Esophagus (tissue), 2 donors: ENCODE results near the gene RCOR1. TPM values are rescaled to one million over a fixed set of nuclear protein-coding genes. Genes with fewer than 3 reads are reported as not detected.

Source experiments
- H3K27ac ChIP-seq, 2 donors: one replicate each; pipeline ENCODE4 v1.5.1; 2013; ENCODE audit warnings: low read depth in 2 of 2, mild to moderate bottlenecking in 2 of 2, inconsistent platforms in 1 of 2, low read length in 1 of 2, moderate library complexity in 1 of 2
- H3K27me3 ChIP-seq, 2 donors: one replicate each; pipeline ENCODE4 v1.6.1; 2013; ENCODE audit warnings: low read length in 2 of 2, control low read depth in 1 of 2, mild to moderate bottlenecking in 1 of 2; ENCODE audit not compliant: insufficient read depth in 2 of 2, control insufficient read depth in 1 of 2
- H3K36me3 ChIP-seq, 2 donors: one replicate each; pipeline ENCODE4 v1.6.1; 2013; ENCODE audit warnings: low read length in 1 of 2; ENCODE audit not compliant: control insufficient read depth in 2 of 2, insufficient read depth in 2 of 2
- H3K4me1 ChIP-seq, 2 donors: one replicate each; pipeline ENCODE4 v1.6.1; 2013; ENCODE audit warnings: low read length in 1 of 2; ENCODE audit not compliant: control insufficient read depth in 2 of 2, insufficient read depth in 2 of 2
- H3K4me3 ChIP-seq, 2 donors: one replicate each; pipeline ENCODE4 v1.5.1; 2013; ENCODE audit warnings: low read length in 2 of 2, mild to moderate bottlenecking in 2 of 2, low read depth in 1 of 2, moderate library complexity in 1 of 2
- H3K9me3 ChIP-seq, 2 donors: one replicate each; pipeline ENCODE4 v1.6.1; 2013; ENCODE audit warnings: mild to moderate bottlenecking in 2 of 2, low read depth in 1 of 2, low read length in 1 of 2, moderate library complexity in 1 of 2; ENCODE audit not compliant: control insufficient read depth in 2 of 2, insufficient read depth in 1 of 2
- WGBS, 2 donors: extraction: QIAGEN DNeasy Blood & Tissue Kit; methylation state at CpG; one replicate each; pipeline ENCODE4 v1.1.7; 2013; 5-methylcytosine and 5-hydroxymethylcytosine counted together
- polyA plus RNA-seq, 2 donors: library from polyadenylated mRNA; stranded (reverse); fragments of 200-250 nt; gene quantifications; one replicate each; pipeline ENCODE4 v1.2.3, GENCODE V29; 2013
- donor health status: healthy with polysubstance abuse.
- donor health status: Bipolar disorder and iron deficiency.

RCOR1 gene
- polyA plus RNA-seq, 2 donors: 11.8 to 19.3 TPM

DNA sequence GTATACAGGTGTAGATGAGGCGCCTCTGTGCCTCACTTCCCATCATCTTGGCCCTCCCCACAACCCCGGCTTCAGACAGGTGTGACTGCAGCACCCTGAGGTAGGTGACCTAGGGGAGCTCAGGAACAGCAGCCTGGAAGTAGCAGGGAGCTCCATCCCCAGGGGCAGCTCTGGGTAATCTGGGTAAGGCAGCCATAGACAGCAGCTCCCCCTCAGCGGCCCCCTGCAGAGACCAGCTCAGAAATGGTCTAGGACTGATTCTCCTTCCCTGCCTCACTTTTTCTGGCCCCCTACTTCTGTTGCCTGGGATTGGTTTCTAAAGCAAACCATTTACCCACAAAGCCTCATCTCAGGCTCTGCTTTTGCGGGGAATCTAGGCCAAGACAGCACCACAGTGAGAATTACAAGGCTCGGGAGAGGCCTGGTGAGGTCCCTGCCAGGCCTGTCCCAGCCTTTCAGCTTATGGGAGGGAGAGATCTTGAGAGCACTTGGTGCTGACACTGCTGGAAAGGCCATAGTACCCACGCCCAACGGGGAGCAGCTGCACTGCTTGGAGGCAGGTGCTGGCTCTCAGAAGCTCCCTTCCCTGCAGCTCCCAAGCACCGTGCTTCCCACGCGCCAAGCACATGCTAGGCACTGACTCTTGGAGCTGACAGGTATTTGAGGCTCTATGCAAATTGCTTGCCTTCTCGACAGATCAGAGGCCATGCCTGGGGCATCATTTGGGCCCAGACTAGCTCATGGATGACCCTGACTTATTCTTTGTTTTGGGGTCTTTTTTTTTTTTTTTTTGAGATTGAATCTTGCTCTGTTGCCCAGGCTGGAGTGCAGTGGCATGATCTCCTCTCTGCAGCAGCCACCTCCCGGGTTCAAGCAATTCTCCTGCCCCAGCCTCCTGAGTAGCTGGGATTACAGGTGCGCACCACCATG, 139.7 kb downstream of the RCOR1 start:
- 92 to 94% methylated on average over 13 of the region's 13 CpGs for WGBS, 2 donors
- Histone ChIP-seq H3K9me3 (no peaks in the 10 kb centered on the region), H3K4me3 (no peak overlapping the region), H3K36me3 (peaks cover 6 to 24% of the 10 kb centered on the region in 2 donors), H3K27me3 (no peaks in the 10 kb centered on the region), H3K4me1 (peaks cover 0 to 2% of the 10 kb centered on the region in 2 donors), H3K27ac (no peak overlapping the region)

DNA sequence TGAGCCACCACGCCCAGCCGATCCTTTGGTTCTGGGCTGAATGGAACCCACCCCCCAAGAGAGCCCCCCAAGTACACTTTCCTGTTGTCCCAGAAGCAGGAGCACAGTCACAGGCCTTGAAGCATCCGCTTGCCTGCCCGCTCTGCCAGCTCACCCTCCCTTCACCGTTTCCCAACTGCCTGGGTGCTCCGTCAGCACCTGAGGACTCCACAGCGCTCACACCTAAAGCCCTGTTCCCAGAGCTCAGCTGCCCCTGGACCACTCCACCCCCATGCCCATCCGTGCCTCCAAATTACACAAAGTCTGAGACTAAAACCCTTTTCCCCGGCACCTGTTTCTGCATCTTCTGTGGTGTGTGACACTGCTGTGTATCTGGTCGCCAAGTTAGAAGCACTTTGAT, 140.5 kb downstream of the RCOR1 start:
- H3K4me3 ChIP-seq: no peak overlapping the region
- WGBS, 2 donors: 94 to 96% methylated on average over 9 to 10 of the region's 10 CpGs
- H3K36me3 ChIP-seq: peaks cover 6 to 25% of the 10 kb centered on the region in 2 donors
- H3K27me3 ChIP-seq: no peaks in the 10 kb centered on the region
- no peaks in the 10 kb centered on the region for H3K9me3 ChIP-seq
- H3K27ac ChIP-seq: no peak overlapping the region
- H3K4me1 ChIP-seq: peaks cover 0 to 2% of the 10 kb centered on the region in 2 donors

DNA sequence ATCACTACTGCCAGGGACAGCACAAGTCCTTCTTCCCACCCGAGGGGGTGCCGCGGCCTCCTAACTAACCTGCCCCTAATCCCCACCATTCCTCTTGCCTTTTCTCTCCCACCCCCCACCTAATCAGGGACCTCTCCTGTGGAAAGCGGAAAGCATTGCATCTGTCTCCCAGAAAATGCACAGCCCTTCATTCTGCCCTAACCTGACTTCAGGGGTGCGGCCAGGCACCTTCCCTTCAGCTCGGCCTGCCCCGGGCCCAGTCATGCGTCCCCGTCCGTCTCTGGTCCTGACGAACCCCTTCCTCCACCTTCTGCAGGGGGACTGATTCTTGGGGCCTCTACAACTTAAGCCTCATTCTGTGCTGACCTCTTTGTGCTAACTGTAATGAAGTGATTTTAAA, 140.9 kb downstream of the RCOR1 start:
- Histone ChIP-seq H3K9me3 (no peaks in the 10 kb centered on the region), H3K27ac (no peak overlapping the region), H3K36me3 (peaks cover 6 to 26% of the 10 kb centered on the region in 2 donors), H3K4me1 (peaks cover 0 to 2% of the 10 kb centered on the region in 2 donors), H3K27me3 (no peaks in the 10 kb centered on the region), H3K4me3 (no peak overlapping the region)
- 87 to 88% methylated on average over 11 of the region's 11 CpGs for WGBS, 2 donors

DNA sequence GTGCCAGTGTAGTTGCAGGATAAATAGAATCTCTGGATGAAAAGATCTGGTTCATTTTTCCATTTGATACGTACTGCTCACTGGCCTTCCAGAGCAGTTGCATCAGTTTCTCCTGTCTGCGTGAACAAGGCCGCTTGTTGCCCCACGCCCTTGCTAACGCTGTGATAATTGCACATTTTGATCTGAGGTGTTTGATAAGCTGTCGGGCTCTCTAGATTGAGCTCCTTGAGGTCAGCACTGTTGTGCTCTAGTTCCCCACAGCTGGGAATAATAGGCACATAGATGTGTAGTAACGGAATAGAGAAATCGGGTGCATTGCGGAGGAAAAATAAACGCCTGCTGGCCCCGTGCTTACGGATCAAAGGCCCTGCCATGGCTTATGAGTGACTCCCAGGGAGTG, 142.0 kb downstream of the RCOR1 start:
- Histone ChIP-seq H3K9me3 (no peaks in the 10 kb centered on the region), H3K4me3 (no peak overlapping the region), H3K27me3 (no peaks in the 10 kb centered on the region), H3K27ac (no peak overlapping the region), H3K36me3 (peaks cover 6 to 24% of the 10 kb centered on the region in 2 donors), H3K4me1 (peaks cover 0 to 2% of the 10 kb centered on the region in 2 donors)
- 90 to 91% methylated on average over 12 of the region's 12 CpGs for WGBS, 2 donors

DNA sequence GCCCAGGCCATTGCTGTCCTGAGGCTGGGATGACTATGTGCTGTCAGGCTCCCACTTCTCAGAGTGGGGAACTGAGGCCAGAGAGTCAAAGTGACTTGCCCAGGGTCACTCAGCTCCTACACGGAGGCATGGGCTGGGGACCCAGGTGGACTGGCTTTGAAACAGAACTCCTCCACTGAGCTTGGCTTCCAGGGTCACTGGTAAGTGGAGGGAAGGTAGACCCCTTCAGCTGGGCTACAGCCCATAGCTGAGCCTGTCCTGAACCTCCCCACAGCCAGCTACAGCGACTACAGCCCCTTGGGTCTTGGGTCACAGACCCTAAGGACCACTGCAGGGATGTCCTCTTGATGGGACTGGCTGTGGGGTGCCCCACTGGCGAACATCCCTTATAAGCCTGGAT, 144.5 kb downstream of the RCOR1 start:
- Histone ChIP-seq H3K27ac (no peak overlapping the region), H3K27me3 (no peaks in the 10 kb centered on the region), H3K9me3 (peaks cover 0 to 4% of the 10 kb centered on the region in 2 donors), H3K4me1 (no peaks in the 10 kb centered on the region), H3K4me3 (no peak overlapping the region), H3K36me3 (peaks cover 0 to 17% of the 10 kb centered on the region in 2 donors)
- WGBS, 2 donors: 90 to 95% methylated on average over 3 of the region's 3 CpGs

DNA sequence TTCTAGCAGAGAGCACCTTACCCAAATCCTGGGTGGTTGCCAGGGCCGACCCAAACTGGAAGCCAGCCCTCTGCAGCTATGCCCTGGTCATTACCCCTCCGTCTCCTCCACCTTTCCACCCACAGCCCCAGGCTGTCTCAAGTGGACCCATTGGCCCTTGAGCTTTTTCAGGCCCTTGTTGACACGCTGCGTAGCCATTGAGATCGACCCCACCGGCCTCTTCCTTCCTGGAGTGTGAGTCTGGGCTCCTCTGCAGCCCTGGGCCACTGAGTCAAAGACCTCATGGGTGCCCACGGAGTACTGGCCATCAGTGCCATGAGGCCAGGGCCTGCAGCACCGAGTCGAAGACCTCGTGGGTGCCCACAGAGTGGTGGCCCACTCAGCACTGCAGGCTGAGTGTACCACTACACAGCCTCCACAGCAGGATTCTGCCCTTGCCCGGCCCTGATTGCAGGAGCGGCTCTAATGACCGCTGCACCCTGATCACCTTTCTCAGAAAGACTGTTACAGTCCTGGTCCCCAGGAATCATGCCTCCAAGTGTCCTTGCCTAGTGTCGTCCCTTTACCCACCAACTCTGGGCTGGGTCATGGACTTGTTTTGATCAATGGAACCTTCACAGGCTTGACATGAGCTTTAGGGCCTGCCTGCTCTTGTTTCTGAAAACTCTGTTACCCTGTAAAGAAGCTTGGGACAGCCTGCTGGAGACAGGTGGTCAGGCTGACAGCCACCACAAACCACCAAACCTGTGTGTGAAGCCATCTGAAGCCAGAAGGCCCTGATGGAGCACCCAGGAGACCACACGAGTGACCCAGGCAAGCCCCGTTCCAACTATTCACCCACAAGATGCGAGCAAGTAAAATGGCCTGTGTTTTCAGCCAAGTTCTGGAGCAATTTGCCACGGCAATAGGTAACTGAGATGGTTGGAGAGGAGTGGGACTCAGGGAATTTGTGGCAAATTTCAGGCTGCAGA, 145.2 kb downstream of the RCOR1 start:
- no peaks in the 10 kb centered on the region for H3K4me1 ChIP-seq
- peaks cover 0 to 14% of the 10 kb centered on the region in 2 donors for H3K36me3 ChIP-seq
- no peak overlapping the region for H3K27ac ChIP-seq
- WGBS, 2 donors: 93 to 94% methylated on average over 18 of the region's 18 CpGs
- H3K27me3 ChIP-seq: no peaks in the 10 kb centered on the region
- H3K4me3 ChIP-seq: no peak overlapping the region
- peaks cover 0 to 4% of the 10 kb centered on the region in 2 donors for H3K9me3 ChIP-seq

DNA sequence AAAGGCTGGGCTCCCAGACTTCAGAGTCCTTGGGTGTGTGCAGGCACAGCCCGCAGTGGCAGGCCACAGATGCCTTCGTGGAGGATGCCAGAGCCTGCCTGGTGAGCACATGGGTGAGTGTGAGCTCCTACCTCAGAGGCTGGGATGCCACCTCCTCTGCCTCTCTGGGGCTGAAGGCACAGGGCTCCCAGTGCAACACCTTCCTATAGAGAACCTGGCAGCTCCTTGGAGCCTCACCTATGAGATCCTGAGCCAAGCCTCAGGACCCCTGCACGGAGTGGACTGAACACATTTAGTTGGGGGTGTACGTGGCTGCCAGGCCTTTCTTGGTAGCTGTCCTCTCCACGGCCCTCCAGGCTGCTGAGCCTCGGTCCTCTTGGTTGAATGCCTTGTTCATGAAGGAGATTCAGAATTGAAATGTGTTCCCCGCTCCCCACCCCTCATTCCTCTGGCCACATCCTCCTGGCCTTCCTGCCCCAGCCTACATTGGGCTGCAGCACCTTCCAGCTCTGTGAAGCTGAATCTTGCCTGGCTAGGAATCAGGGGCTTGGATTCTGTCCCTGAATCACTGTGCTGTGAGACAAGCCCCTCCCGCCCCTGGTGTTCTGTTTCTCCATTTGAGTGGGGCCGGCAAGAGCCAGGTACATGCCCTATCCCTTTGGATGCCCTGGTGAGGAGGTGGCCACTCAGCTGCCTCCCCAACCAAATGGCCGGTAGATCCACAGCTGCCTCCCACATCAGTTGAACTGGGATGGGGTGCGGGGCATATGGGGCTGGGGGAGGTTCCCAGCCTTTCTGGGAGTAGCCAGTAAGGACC, 146.1 kb downstream of the RCOR1 start:
- WGBS, 2 donors: 88 to 89% methylated on average over 11 of the region's 11 CpGs
- H3K36me3 ChIP-seq: peaks cover 0 to 14% of the 10 kb centered on the region in 2 donors
- H3K27me3 ChIP-seq: no peaks in the 10 kb centered on the region
- H3K4me1 ChIP-seq: no peaks in the 10 kb centered on the region
- no peak overlapping the region for H3K27ac ChIP-seq
- no peak overlapping the region for H3K4me3 ChIP-seq
- H3K9me3 ChIP-seq: peaks cover 0 to 4% of the 10 kb centered on the region in 2 donors

DNA sequence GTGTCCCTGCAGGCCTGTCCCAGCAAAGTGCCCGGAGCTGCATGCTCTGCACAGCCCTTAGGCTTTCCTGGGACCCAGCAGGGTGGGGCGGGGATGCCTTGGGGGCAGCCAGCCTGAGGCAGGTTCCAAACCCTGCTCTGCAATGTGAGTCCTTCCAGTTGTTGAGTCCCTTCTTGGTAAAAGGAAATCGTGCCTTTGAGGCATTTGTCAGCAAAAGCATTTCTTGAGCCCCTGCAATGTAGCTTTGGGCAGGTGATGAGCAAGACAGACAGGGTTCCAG, 146.7 kb downstream of the RCOR1 start:
- Histone ChIP-seq H3K27me3 (no peaks in the 10 kb centered on the region), H3K4me3 (no peak overlapping the region), H3K4me1 (no peaks in the 10 kb centered on the region), H3K9me3 (peaks cover 0 to 4% of the 10 kb centered on the region in 2 donors), H3K36me3 (peaks cover 0 to 14% of the 10 kb centered on the region in 2 donors), H3K27ac (no peak overlapping the region)
- WGBS, 2 donors: 76 to 82% methylated on average over 3 of the region's 3 CpGs
